GM19328 (cell line): ENCODE measurements around the gene PPP4R3C.
"Not testable (repeated sequence)": the region's sequence is repeated elsewhere in the genome, so short reads cannot be mapped to it uniquely, and the experiment has no call there.

Experiments
- ATAC-seq: cut with Tn5 transposase; IDR thresholded peaks from one replicate; pipeline ENCODE4 v1.9.1; 2021; ENCODE audit warnings: mild to moderate bottlenecking, moderate library complexity; ENCODE audit not compliant: unreplicated experiment

The PPP4R3C gene

DNA sequence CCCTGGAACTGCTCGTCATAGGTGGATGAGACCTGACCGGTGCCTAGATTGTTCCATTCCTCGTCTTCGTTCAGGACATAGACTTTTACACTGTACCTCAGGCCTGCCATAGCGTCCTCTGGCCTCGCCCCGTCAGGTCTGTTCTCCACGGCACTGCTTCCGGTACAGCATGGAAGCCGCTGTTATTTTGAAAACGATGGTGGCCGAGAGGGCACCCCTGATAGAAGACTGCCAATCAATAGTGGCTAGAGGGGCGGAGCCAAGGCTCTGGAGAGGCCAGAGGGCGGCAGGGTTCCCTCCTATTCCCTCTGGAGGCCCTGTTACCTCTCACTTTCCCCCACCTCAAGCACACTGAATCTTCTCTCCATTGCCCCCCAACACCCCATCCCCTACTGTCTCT is at the start of gene PPP4R3C:
TSS of gene PPP4R3C (minus strand) at position 155 of the 400 bp plus-strand sequence. CDS start at position 110, 45 bp downstream.
- no peak for ATAC-seq

DNA sequence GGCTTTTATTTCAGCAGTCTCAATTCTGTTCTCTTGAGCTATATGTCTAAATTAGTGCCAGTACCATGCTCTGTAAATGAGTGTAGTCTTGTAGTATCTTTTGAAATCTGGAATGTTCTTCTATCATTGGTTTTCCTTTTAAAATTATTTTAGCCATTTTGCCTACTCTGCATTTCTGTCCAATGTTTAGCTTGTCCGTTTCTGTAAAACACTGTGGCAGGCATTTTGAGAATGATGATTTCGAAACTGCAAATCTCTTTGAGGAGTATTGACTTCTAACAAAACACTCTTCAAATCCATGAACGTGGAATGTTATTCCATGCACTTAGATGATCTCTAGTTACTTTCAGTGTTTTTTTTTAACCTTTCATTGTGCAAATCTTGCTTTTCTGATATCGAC is 28.3 kb upstream of the PPP4R3C start:
- ATAC-seq: no peak

DNA sequence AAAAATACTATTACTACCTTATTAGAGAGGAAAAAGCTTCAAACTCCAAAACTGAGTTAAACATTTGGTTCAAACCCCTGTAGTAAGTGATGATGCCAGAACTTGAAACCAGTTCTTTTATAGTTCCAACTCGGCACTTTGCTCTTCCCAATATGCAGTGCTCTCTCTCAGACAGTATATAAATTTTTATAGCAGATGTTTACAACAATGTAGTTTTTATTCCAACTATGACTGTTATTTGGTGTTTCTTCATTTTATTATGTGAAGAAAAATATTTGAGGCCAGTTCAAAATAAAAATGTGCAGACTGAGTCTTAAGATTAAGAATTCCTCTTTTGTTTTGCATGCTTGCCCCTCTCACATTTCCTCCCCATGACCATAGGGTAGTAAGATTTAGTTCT is 2.9 kb upstream of the PPP4R3C start:
- no peak for ATAC-seq

DNA sequence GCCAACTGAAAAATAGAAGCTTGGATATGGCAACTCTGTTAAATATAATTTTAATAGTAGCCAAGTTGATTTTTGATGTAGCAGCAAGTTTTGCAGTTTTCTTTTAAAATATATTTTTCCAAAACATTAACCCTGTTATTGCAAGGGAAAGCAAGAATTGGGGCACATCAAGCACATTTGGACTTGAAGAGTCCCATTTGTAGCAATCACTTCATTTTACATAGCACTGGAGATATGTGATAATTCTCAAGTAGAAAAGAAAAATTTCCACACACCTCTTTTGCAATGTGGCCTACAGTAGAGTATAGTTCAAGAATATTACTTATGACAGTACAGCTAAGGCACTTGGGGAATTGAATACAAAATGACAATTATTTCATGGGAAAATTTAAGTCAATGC is 1.9 kb upstream of the PPP4R3C start:
- ATAC-seq: no peak

DNA sequence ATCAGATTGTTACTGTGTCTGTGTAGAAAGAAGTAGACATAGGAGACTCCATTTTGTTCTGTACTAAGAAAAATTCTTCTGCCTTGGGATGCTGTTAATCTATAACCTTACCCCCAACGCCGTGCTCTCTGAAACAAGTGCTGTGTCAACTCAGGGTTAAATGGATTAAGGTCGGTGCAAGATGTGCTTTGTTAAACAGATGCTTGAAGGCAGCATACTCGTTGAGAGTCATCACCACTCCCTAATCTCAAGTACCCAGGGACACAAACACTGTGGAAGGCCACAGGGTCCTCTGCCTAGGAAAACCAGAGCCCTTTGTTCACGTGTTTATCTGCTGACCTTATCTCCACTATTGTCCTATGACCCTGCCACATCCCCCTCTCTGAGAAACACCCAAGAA is 4.0 kb downstream of the PPP4R3C start:
- ATAC-seq: not testable (repeated sequence)

DNA sequence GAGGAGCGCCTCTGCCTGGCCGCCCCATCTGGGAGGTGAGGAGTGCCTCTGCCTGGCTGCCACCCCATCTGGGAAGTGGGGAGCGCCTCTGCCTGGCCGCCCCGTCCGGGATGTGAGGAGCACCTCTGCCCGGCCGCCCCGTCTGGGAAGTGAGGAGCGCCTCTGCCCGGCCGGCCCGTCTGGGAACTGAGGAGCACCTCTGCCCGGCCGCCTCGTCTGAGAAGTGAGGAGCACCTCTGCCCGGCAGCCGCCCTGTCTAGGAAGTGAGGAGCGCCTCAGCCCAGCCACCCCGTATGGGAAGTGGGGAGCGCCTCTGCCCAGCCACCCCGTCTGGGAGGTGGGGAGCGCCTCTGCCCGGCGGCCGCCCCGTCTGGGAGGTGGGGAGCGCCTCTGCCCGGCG is 4.6 kb downstream of the PPP4R3C start:
- not testable (repeated sequence) for ATAC-seq

DNA sequence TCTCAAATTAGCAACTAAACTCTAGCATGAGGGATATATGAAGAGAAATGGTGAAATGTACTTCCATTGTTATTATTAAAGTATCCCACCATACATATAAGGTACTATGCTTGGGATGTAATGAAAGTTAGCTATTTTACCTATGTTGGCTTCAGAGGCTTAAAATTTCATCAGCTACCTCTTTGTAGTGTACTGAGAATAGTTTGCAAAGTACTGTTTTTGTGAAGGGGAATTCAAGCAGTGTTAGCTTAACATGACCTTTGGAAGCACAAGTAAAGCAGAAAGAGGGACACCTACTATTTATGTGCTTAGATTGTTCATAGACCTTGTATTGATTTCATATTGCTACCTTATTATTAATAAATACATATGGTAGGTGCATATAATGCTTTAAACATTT is 11.8 kb downstream of the PPP4R3C start:
- ATAC-seq: no peak

DNA sequence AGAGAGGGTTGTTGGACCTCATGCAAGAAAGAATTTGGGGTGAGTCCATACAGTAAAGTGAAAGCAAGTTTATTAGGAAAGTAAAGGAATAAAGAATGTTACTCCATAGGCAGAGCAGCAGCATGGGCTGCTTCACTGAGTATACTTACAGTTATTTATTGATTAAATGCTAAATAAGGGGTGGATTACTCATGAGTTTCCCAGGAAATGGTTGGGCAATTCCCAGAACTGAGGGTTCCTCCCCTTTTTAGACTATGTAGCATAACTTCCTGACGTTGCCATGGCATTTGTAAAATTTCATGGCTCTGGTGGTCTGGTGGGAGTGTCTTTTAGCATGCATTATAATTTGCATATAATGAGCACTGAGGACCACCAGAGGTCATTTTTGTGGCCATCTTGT is 16.7 kb downstream of the PPP4R3C start:
- ATAC-seq: no peak

DNA sequence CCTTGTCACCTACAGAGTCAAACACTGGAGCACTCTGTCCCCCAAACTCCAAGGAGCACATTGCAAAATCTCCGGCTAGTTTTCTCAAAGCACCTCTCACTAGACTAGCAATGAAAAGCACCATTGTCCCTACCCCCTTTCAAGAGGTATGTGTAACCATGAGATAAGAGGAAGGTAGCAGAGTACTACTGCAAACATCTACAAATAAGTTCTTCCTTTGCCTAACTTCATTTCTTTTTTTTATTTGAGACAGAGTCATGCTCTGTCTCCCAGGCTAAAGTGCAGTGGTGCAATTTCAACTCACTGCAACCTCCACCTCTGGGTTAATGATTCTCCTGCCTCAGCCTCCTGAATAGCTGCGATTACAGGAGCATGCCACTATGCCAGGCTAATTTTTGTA is 17.7 kb downstream of the PPP4R3C start:
- ATAC-seq: no peak

DNA sequence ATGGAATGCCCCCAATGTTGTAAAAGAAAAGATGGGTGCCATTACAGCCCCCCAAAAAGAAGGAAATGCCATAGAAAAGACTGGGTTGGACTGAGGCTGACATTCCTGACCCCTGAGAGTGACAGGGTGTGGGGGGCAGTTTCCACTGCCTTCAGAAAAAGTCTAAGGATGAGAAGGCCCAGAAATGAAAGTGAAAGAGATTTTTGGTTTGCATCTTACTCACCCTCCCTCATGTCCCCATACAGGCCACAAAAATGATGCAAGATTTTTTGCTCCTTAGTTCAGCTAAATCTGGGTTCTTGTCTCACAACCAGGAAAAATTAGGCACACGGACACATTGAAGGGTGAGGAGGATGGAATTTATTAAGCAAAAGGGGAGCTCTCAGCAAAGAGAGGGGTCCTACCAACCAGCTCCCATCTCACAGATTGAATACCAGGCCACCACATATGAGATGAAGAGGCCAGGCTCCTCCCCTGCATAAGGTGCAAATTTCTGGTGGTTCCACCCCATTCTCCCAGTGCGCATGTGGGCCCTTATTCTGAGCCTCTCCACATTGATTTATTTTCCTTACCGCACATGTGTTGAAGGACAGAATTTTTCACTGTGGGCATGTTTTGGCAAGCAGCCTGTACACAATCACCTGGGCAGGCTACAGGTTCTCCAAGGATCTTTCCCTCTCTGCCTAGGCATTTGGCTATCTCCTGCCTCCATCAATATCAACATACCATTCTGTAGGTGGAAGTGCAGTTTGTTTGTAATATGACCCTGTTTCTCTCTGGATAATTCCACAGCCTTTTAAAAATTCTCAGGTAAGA is 18.8 kb downstream of the PPP4R3C start:
- ATAC-seq: peak; percentile 70

DNA sequence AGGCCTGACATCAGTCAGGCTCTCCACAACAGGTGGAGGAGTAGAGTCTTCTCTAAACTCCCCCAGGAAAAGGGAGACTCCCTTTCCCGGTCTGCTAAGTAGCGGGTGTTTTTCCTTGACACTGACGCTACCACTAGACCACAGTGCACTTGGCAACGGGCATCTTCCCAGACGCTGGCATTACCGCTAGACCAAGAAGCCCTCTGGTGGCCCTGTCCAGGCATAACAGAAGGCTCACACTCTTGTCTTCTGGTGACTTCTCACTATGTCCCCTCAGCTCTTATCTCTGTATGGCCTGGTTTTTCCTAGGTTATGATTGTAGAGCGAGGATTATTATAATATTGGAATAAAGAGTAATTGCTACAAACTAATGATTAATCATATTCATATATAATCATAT is 20.7 kb downstream of the PPP4R3C start:
- ATAC-seq: not testable (repeated sequence)

DNA sequence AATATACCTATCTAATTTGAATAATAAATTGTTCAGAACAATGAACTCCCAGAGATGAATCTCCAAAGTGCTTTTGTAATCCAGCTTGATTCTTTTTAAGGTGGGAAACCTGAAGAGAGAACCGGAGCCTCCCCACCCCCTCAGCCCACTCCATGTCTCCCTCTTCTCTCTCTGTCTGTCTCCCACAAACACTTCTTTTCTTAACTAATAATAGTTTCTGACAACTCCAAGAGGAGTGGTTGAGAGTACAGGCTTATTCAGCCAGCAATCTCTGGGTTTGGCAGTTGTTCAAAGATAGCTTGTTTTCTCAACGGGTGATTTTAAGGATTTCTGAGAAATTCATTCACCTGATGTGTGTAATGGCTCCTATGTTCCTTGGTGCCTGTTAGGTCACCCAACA is 23.4 kb downstream of the PPP4R3C start:
- no peak for ATAC-seq

DNA sequence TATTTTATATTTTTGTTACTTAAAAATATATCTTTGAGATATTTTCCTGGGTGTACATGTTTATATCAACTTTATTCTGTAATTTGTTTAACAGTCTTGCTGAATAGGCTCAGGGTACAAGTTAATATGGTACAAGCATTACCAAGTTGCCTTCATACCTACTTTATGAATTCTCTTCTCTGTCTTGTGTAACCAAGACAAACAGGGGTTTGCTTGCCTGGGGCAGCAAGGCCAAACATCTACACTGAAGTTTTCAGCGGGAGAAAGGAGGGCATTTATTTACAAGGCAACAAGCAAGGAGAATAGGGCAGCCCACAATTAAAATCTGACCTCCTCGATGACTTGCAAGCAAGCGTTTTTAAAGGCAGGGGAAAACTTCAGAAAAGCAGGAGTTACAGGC is 24.2 kb downstream of the PPP4R3C start:
- ATAC-seq: no peak

DNA sequence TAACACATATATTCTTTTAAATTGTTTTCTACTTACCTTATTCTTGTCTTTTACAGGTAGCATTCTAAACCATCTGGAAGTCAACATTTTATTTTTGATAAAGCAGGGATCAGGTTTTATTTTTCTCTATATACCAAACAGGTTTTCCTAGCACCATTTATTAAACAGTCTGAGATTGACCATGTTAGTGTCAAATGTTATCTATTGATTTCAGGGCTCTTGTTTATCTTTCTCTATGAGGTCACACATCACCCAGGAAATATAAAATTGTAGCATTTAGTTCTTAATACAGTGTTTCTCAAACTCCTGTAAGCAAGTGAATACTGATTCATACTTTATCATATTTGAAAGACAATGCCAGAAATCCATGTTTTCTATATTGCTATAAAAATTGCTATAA is 28.1 kb downstream of the PPP4R3C start:
- no peak for ATAC-seq
